H1 (cell line): ENCODE data around the gene MAPKAP1. TPM values are rescaled to one million over a fixed set of nuclear protein-coding genes. Genes with fewer than 3 reads are reported as not detected.

Experiments used
- RXRA ChIP-seq: IDR thresholded peaks from 2 replicates; pipeline ENCODE4 v1.6.1; 2011; ENCODE audit warnings: low read depth, mild to moderate bottlenecking, low read length, moderate library complexity; ENCODE audit not compliant: insufficient read depth
- SAP30 ChIP-seq: fragments of 300-600 bp; sonication (generic); IDR thresholded peaks from 2 replicates; pipeline ENCODE4 v1.7.1; 2012; ENCODE audit warnings: low read length, moderate library complexity, mild to moderate bottlenecking, inconsistent platforms; ENCODE audit not compliant: insufficient read depth, insufficient replicate concordance
- polyA plus RNA-seq, 7 experiments: library from polyadenylated mRNA; depleted of rRNA in 3 of 7; stranded (reverse) in 5 of 7; unstranded in 2 of 7; fragments of >200 nt in 5 of 7; fragments of 200-250 nt in 2 of 7; gene quantifications; 1 replicate in 5 of 7; 2 replicates in 1 of 7; 4 replicates in 1 of 7; pipeline versions ENCODE4 v1.2.1 to v1.2.3, GENCODE V29; 2011 to 2013; ENCODE audit warnings: missing spikeins in 2 of 7, mixed read lengths in 2 of 7
- total RNA-seq: library from RNA; stranded (reverse); fragmentation: NEBNext Ultra II Directional; extraction: Animal tissue kit (Norgen Biotek cat#: 25700); gene quantifications from 2 replicates; pipeline ENCODE4 v1.2.1, GENCODE V29; 2021

MAPKAP1 gene
- total and polyA plus RNA-seq, 2 of the 8 experiments (the other 6 are each of a cell fraction or from before 2014, with no cell fraction given): 79.2 to 140 TPM

DNA sequence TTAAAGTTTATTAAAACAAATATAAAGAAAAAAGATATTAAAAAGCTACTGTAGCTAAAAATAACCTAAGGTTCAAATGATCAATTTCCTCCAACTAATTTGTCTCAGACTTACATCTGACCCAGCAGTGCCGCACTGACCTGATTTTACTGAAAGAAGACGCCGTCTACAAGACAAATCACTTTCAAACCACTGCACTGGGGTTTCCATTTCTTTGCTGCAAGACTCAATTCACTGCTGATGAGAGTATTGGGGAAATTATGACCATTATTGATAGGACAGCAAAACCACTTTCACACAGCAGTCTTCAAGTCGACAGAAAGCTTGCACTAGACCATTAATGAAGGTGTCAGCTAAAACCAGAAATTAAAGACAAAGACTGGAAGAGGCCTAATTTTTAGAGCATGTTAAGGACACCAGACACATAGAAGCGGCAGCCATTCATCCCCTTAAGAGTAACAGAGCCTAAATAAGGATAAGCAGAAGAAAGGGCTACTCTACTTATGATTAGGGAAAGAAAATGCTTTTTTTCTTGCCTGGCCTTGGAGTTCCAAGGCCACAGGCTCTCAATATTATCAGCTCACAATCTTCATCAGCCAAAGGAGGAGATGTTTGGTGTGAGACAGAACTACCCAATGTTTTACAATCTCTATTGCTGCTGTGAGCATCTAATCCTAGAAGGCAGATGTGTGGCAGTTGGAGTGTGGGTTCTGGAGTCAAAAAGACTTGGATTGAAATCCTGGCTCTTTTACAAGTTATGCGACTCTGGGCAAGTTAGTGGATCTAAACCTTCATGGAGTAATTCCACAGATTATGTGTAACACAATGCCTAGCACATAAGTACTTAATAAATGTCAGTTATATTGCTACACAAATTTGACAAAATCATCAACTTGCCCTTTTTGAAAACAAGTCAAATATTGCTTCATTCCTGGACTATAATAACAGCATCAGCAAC is 190.7 kb downstream of the MAPKAP1 start (continued):
- TF ChIP-seq SAP30 (no peak), RXRA (no peak)
